AG10803 (cell line): ENCODE data around the gene TRPM8.

Experiments used
- DNase-seq: peaks from one replicate; pipeline ENCODE4 v3.0.0; 2010; ENCODE audit warnings: low read depth
- H3K4me3 ChIP-seq: 2 replicates; pipeline ENCODE4 v1.5.1; 2011; ENCODE audit warnings: mild to moderate bottlenecking, low read length, control low read depth
- TF ChIP-seq, protein P1 (sequence below): conservative IDR thresholded peaks from 2 replicates; pipeline ENCODE4 v1.5.1; 2011; ENCODE audit warnings: mild to moderate bottlenecking, low read length, control low read depth, inconsistent platforms

The TRPM8 gene

DNA sequence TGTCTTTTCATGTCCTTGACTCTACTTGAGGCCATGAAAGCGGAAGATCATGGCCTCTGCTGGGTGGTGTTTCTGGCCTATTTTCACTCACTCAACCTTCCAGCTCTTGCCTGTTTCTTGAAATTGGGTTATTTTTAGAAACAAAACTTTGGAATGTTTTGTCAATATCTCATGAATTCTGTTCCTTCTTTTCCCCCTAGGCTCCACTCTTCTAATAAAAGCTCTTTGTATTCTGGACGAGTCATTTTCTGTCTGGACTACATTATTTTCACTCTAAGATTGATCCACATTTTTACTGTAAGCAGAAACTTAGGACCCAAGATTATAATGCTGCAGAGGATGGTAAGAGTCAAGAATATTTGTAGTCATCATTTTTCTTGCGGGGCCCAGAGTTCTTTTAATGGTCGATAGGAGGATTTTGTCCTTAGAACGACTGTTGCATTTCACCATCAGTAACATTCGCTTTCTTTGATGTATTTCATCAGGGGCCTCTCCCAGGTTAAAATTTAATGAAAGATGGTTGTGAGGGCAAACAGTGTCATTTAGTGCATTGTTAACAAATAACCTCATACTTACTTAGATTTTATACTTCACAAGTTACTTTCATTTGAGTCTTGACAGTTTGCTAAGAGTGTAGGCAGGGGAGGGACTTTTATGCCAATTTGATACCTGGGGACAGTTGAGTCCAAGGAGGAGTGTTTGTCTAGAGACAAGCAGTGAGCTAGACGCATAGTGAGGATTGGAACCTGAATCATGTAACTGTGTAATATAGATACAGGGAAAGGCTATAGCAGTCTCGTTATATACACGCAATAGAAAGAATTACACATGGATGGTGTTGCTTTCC, 64.6 kb downstream of the TRPM8 start:
- TF ChIP-seq, protein P1, sequence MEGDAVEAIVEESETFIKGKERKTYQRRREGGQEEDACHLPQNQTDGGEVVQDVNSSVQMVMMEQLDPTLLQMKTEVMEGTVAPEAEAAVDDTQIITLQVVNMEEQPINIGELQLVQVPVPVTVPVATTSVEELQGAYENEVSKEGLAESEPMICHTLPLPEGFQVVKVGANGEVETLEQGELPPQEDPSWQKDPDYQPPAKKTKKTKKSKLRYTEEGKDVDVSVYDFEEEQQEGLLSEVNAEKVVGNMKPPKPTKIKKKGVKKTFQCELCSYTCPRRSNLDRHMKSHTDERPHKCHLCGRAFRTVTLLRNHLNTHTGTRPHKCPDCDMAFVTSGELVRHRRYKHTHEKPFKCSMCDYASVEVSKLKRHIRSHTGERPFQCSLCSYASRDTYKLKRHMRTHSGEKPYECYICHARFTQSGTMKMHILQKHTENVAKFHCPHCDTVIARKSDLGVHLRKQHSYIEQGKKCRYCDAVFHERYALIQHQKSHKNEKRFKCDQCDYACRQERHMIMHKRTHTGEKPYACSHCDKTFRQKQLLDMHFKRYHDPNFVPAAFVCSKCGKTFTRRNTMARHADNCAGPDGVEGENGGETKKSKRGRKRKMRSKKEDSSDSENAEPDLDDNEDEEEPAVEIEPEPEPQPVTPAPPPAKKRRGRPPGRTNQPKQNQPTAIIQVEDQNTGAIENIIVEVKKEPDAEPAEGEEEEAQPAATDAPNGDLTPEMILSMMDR, result no peak
- H3K4me3 ChIP-seq, result no peak overlapping the region
- DNase-seq, result no peak

DNA sequence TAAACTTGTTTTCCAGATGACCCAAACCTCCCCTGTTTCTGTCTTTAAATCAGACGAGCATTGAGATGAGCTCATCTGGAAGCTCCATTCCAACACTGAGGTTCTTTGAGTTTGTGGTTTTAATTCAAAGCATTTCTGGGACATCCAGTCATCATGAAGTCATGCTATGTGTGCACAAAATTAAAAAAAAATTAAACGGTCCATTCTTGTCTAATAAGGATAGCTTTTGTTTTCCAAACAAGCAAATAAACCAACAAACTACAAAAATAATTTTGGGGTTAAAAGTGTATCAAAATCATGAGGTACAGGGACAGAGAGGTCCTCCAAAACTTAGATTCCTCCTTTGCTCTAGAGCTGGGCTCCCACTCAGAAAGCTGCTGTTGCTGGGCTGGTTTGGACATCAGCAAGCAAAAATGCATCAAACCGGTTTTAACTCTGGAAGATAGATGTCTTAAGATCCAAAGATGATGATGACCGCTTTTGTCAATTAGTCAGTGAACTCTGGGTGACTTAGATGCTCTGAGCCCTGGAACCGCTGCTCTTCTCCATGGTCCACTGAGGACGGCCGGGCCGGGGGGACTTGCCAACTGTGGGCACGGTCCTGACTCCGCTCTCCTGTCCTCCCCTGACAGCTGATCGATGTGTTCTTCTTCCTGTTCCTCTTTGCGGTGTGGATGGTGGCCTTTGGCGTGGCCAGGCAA, 65.4 kb downstream of the TRPM8 start:
- TF ChIP-seq, protein P1, result no peak
- peak; percentile 90 for DNase-seq
- peak overlapping the region; percentile 12; the same call in 1 of the 2 replicates for H3K4me3 ChIP-seq

DNA sequence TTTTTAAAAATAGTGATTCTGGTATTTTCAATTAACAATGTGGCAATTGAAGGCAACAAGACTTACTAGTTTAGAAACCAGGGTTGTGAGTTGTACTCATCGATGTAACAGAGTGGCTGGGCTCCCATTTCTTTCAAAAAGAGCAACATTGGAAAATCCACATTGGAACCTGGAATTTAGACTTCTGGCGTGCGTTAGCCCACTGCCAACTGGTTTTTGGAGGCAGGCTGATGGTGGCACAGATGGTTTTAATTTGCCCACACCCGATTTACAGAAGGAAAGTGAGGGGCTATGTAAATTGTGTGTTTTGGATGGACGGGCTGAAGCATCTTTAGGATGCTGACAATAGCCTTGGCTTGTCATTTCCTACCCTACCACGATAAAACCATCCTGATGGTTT, 66.3 kb downstream of the TRPM8 start:
- peak; percentile 15 for DNase-seq
- TF ChIP-seq, protein P1, result no peak
- H3K4me3 ChIP-seq, result no peak overlapping the region

- DNase-seq, result no peak
- TF ChIP-seq, protein P1, result no peak
- H3K4me3 ChIP-seq, result no peak overlapping the region
Observed at GRCh38 chr2:233988581-233988980, 71.4 kb downstream of the TRPM8 start.

DNA sequence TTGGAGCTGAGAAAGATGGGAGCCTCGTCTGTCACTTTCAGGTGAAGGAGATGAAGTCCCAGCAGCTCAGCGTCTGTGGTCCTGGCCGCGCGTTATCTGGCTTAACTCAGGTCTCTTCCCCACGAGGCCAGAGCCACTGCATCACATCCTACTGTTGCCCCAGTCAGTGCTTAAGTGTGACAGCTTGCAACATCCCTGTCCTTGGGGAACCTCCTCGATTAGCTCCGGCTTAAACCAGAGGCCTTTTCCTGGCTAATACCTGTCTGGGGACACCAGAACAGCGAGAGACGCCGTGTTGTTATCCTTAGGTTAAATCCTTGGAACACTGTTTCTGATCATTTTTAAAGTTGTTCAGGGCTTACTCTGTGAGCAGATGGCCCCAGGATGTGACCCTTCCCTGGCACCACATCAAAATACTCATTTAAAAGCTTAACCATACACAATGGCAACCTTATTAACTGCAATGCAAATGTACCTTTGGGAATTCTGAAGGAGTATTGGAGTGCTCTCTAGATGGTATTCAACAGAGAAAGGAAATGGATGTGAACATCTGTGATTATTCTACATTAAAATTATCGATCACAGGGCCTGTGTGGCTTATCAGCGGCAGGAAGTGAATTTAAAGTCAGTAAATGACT, 72.2 kb downstream of the TRPM8 start:
- no peak overlapping the region for H3K4me3 ChIP-seq
- DNase-seq, result no peak
- TF ChIP-seq, protein P1, result no peak

GRCh38 chr2:233990261-233990798, 73.2 kb downstream of the TRPM8 start:
- TF ChIP-seq, protein P1, result no peak
- DNase-seq, result no peak
- no peak overlapping the region for H3K4me3 ChIP-seq
